HepG2 (cell line): Measurements from ENCODE around the gene EPS8. TPM values are rescaled to one million over a fixed set of nuclear protein-coding genes. Genes with fewer than 3 reads are reported as not detected.

Source experiments
- ATAC-seq: fragments of 200-7000 bp; cut with Tn5 transposase; 3 replicates; pipeline ENCODE4 v1.9.1; 2020; ENCODE audit warnings: mild to moderate bottlenecking, moderate library complexity
- BruUV-seq: library from RNA; stranded (reverse); fragments of 400-500 nt; replicated peaks from 2 replicates; lab custom pipeline; 2021; lab: Mats Ljungman, UMichigan
- CTCF ChIA-PET: fragments of 300-600 bp; formaldehyde crosslinking; extraction: SDS; loops from one replicate; lab custom pipeline; 2021; ENCODE audit warnings: low total read pairs, inconsistent platforms, low intra/inter-chr PET ratio; lab: Yijun Ruan, JAX
- POLR2A ChIA-PET: fragments of 350-600 bp; sonication (Branson Sonifier 250); formaldehyde crosslinking; loops from one replicate; lab custom pipeline; 2020; ENCODE audit warnings: antibody characterized with exemption, inconsistent platforms; lab: Yijun Ruan, JAX
- DNase-seq: peaks from one replicate; pipeline ENCODE4 v3.0.0-alpha.2; 2015; ENCODE audit warnings: low spot score
- FAIRE-seq: peaks from 3 replicates; lab custom pipeline; 2011; peaks lifted over from hg19 to GRCh38; lab: Jason Lieb, UNC
- H2AFZ ChIP-seq: one replicate; pipeline ENCODE4 v1.6.1; 2011; ENCODE audit warnings: low read length, inconsistent platforms
- H3K27ac ChIP-seq: fragments of 300-600 bp; 3 replicates; pipeline ENCODE4 v1.8.0; 2011; ENCODE audit warnings: mixed run types, mild to moderate bottlenecking, mixed read lengths, low read length, inconsistent platforms; ENCODE audit not compliant: insufficient read depth; ENCODE audit errors: extremely low read length
- H3K27me3 ChIP-seq, 2 experiments: fragments of 200-600 bp in 1 of 2; 2 replicates in 1 of 2; 3 replicates in 1 of 2; pipeline versions ENCODE4 v1.6.0 to v1.8.0; 2011; ENCODE audit warnings: low read length in 2 of 2, mild to moderate bottlenecking in 2 of 2, moderate library complexity in 2 of 2, inconsistent platforms in 1 of 2; ENCODE audit not compliant: insufficient read depth in 2 of 2, control insufficient read depth in 1 of 2
- H3K36me3 ChIP-seq, 2 experiments: fragments of 200-600 bp in 1 of 2; replicated peaks in 1 of 2; 2 replicates in 1 of 2; 3 replicates in 1 of 2; pipeline versions ENCODE4 v1.5.1 to v1.8.0; 2011; ENCODE audit warnings: low read length in 2 of 2, inconsistent platforms in 1 of 2; ENCODE audit not compliant: insufficient read depth in 2 of 2, control insufficient read depth in 1 of 2
- H3K4me1 ChIP-seq: 2 replicates; pipeline ENCODE4 v1.5.1; 2012; ENCODE audit warnings: low read length, inconsistent platforms; ENCODE audit not compliant: insufficient read depth
- H3K4me2 ChIP-seq: 2 replicates; pipeline ENCODE4 v1.6.0; 2011; ENCODE audit warnings: low read depth, low read length, inconsistent platforms
- H3K4me3 ChIP-seq, 3 experiments: fragments of 200-600 bp in 1 of 3; sonication (generic), shearing (Covaris generic) in 1 of 3; replicated peaks in 1 of 3; 2 replicates each; pipeline ENCODE4 v1.5.1; 2011 to 2016; ENCODE audit warnings: low read length in 3 of 3, inconsistent platforms in 2 of 3, low read depth in 2 of 3, mild to moderate bottlenecking in 2 of 3, control low read depth in 1 of 3, mixed read lengths in 1 of 3; ENCODE audit not compliant: insufficient read depth in 1 of 3
- H3K79me2 ChIP-seq: one replicate; pipeline ENCODE4 v1.6.1; 2011; ENCODE audit warnings: low read length, inconsistent platforms; ENCODE audit not compliant: insufficient read depth
- H3K9ac ChIP-seq: 2 replicates; pipeline ENCODE4 v1.6.0; 2011; ENCODE audit warnings: mild to moderate bottlenecking, low read depth, low read length, inconsistent platforms; ENCODE audit not compliant: insufficient read depth
- H3K9me3 ChIP-seq: 2 replicates; pipeline ENCODE4 v1.5.1; 2012; ENCODE audit warnings: mild to moderate bottlenecking, low read length
- H4K20me1 ChIP-seq: 2 replicates; pipeline ENCODE4 v1.6.0; 2011; ENCODE audit warnings: inconsistent platforms, mild to moderate bottlenecking, low read length, moderate library complexity; ENCODE audit not compliant: insufficient read depth
- HBP1 ChIP-seq: IDR thresholded peaks from 2 replicates; pipeline ENCODE4 v1.6.1; 2016; ENCODE audit warnings: low read depth, control low read depth
- ZBTB33 ChIP-seq: sonication (generic); formaldehyde crosslinking; IDR thresholded peaks from 2 replicates; pipeline ENCODE4 v1.4.0; 2020; ENCODE audit warnings: missing genetic modification reagents
- WGBS: methylation state at CpG from one replicate; pipeline ENCODE4 v1.1.6; 2017; ENCODE audit warnings: low lambda C conversion rate; 5-methylcytosine and 5-hydroxymethylcytosine counted together
- in situ Hi-C: cut with HindIII; loops from 2 replicates; pipeline ENCODE4 v1.10.0; 2017; ENCODE audit warnings: low pct_unique_long_range_greater_than_20kb; ENCODE audit not compliant: extremely low pct_ligation_motif_present
- intact Hi-C: fragments of 100-400 bp; cut with micrococcal nuclease; formaldehyde crosslinking; loops from one replicate; pipeline ENCODE4 v1.10.0; 2022; ENCODE audit not compliant: unreplicated experiment
- polyA plus RNA-seq, 8 experiments: library from polyadenylated mRNA; depleted of rRNA in 3 of 8; stranded (reverse) in 7 of 8; unstranded in 1 of 8; fragments of >200 nt; fragmentation: Illumina TruSeq in 4 of 8; extraction: Trizol in 4 of 8; gene quantifications; 2 replicates each; pipeline versions ENCODE4 v1.2.1 to v1.2.3, GENCODE V29; 2011 to 2016; ENCODE audit warnings: low read depth in 4 of 8, missing spikeins in 1 of 8, mixed read lengths in 1 of 8; ENCODE audit not compliant: insufficient read depth in 1 of 8
- total RNA-seq, 5 experiments: library from RNA; depleted of rRNA; stranded (reverse); fragments of >200 nt; fragmentation: Illumina TruSeq; extraction: Trizol; gene quantifications; 2 replicates each; pipeline ENCODE4 v1.2.3, GENCODE V29; 2016; ENCODE audit warnings: low read depth in 1 of 5

EPS8 gene
- total and polyA plus RNA-seq, 2 of the 13 experiments (the other 11 are each of a cell fraction or from before 2014, with no cell fraction given), result 37.1 to 43.4 TPM

- Histone ChIP-seq H3K4me1 (peaks cover 60% of the 10 kb centered on the region), H3K4me3 (no peak overlapping the region; a peak in 1 of 6 replicates), H3K9ac (no peak overlapping the region), H3K27me3 (no peaks in the 10 kb centered on the region), H3K9me3 (no peaks in the 10 kb centered on the region), H3K27ac (no peak overlapping the region), H2AFZ (no peak overlapping the region), H4K20me1 (no peaks in the 10 kb centered on the region), H3K79me2 (no peaks in the 10 kb centered on the region), H3K36me3 (no peaks in the 10 kb centered on the region), H3K4me2 (no peak overlapping the region)
- CTCF ChIA-PET, result no interaction called here
- POLR2A ChIA-PET, result interaction anchor here (0.7 kb wide), 1 partner anchor 13 kb away, joined by 5 read pairs; no protein-coding TSS in a partner anchor
- DNase-seq, result no peak
- no peak for ATAC-seq
- in situ Hi-C loops, result no loop called here
- BruUV-seq, result no TSS peak
- intact Hi-C loops, result no loop called here
- TF ChIP-seq HBP1, result no peak
- TF ChIP-seq ZBTB33 (CRISPR knock-in tag), result peak; percentile 59; the same call in 1 of the 2 replicates
- no peak for FAIRE-seq
- WGBS, result 58% methylated on average over 5 of the region's 6 CpGs
Measured at GRCh38 chr12:15801770-15802744, 12.9 kb upstream of the EPS8 start.
